Stomach smooth muscle (tissue), 2 donors: ENCODE results near the gene ACTR5.
"Not testable (repeated sequence)": the region's sequence is repeated elsewhere in the genome, so short reads cannot be mapped to it uniquely, and the experiment has no call there.

Experiments used
- H3K27ac ChIP-seq: one replicate; pipeline ENCODE4 v1.7.0; 2013; ENCODE audit warnings: mild to moderate bottlenecking, low read length, inconsistent platforms
- H3K27me3 ChIP-seq, 2 donors: one replicate each; pipeline ENCODE4 v1.7.0; 2013; ENCODE audit warnings: low read length in 2 of 2; ENCODE audit not compliant: insufficient read depth in 2 of 2, control insufficient read depth in 1 of 2
- H3K36me3 ChIP-seq, 2 donors: one replicate each; pipeline ENCODE4 v1.7.0; 2013; ENCODE audit warnings: low read length in 2 of 2; ENCODE audit not compliant: control insufficient read depth in 2 of 2, insufficient read depth in 2 of 2
- H3K4me1 ChIP-seq: one replicate; pipeline ENCODE4 v1.7.0; 2013; ENCODE audit warnings: low read length; ENCODE audit not compliant: control insufficient read depth, insufficient read depth
- H3K4me3 ChIP-seq, 2 donors: one replicate each; pipeline ENCODE4 v1.7.0; 2013; ENCODE audit warnings: low read length in 2 of 2
- H3K9ac ChIP-seq, 2 donors: one replicate each; pipeline ENCODE4 v1.7.0; 2013; ENCODE audit warnings: low read length in 2 of 2, mild to moderate bottlenecking in 1 of 2
- H3K9me3 ChIP-seq, 2 donors: one replicate each; pipeline ENCODE4 v1.7.0; 2013; ENCODE audit warnings: low read length in 2 of 2; ENCODE audit not compliant: control insufficient read depth in 2 of 2
- donor health status: healthy.
- donor health status: Pancreatic carcinoma.

The ACTR5 gene

DNA sequence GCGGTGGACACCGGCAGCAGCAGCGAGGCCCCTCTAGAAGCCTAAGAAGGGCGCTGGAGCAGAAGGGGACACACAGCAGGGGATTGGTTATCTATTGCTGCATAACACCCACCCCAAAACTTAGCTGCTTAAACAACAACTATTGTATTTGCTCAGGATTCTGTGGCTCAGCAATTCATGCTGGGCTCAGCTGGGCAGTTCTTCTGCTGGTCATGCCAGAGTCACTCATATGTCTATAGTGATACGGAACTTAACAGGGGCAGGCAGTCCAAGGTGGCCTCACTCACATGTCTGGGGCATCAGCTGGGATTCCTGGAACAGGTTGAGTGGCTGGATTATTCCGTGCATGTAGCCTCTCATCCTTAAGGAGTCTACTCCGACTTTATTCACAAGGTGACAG is 39.6 kb downstream of the ACTR5 start:
- Histone ChIP-seq H3K27ac (no peak overlapping the region), H3K9ac (no peak overlapping the region), H3K27me3 (peaks cover 0 to 3% of the 10 kb centered on the region in 2 donors), H3K4me3 (no peak overlapping the region), H3K36me3 (no peaks in the 10 kb centered on the region), H3K9me3 (peaks cover 0 to 5% of the 10 kb centered on the region in 2 donors), H3K4me1 (no peaks in the 10 kb centered on the region)

DNA sequence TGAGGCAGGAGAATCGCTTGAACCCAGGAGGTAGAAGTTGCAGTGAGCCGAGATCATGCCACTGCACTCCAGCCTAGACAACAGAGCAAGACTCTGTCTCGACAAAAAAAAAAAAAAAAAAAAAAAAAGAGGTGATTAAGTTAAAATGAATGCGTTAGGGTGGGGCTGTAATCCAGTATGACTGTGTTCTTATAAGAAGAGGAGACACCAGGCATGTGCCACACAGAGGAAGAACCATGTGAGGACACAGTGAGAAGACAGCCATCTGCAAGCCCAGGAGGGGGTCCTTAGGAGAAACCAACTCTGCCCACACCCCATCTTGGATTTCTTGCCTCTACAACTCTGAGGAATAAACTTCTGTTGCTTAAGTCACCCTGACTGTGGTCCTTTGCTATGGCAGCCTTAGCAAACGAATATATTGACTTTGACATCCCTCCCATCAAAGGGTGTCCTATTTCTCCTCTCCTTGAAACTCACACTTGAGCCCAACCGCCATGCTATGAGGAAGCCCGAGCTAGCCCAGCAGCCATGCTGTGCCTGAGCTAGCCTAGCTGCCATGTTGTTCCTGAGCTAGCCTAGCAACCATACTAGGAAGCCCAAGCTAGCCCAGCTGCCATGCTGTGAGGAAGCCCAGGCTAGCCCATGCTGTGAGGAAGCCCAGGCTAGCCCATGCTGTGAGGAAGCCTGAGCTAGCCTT is 41.4 kb downstream of the ACTR5 start:
- H3K9ac ChIP-seq, result no peak overlapping the region
- no peaks in the 10 kb centered on the region for H3K4me1 ChIP-seq
- no peaks in the 10 kb centered on the region for H3K36me3 ChIP-seq
- H3K9me3 ChIP-seq, result peaks cover 0 to 5% of the 10 kb centered on the region in 2 donors
- H3K27me3 ChIP-seq, result peaks cover 0 to 3% of the 10 kb centered on the region in 2 donors
- no peak overlapping the region for H3K27ac ChIP-seq
- H3K4me3 ChIP-seq, result no peak overlapping the region

DNA sequence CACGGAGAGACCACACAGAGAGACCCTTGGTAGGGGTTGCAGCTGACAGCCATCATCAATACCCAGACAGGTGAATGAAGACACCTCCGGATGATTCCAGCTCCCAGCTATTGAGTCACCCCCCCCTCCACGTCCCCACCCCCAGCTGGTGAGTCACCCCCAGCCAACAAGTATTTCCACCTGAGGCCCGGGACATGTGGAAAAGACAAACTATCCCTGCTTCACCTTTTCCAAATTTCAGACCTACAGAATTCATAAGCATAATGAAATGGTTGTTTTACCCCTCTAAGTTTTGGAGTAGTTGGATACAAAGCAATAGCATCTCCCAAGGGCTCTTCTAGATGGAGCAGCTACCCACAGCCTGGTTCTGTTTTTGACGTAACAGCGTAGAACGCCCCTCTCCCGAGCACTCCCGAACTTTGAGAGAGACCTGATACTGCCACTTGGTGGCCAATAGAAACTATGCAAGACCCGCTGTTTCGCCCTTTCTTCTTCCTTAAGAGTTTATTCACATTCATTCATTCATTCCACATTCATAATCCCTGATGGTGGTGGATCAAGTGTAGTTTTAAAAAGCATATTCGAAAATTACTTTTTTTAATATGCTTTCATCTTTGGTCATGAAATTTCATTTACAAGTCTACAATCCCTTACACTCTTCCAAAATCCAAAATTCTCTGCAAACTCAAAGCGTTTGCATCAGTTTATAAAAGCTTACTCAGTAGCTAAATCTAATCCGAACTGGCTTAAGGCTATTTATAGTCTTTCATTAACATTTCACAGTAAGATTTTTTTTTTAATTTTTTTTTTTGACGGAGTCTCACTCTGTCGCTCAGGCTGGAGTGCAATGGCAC is 42.2 kb downstream of the ACTR5 start:
- Histone ChIP-seq H3K36me3 (no peaks in the 10 kb centered on the region), H3K27ac (no peak overlapping the region), H3K9me3 (peaks cover 0 to 5% of the 10 kb centered on the region in 2 donors), H3K27me3 (peaks cover 0 to 3% of the 10 kb centered on the region in 2 donors), H3K9ac (no peak overlapping the region), H3K4me1 (no peaks in the 10 kb centered on the region), H3K4me3 (no peak overlapping the region)

DNA sequence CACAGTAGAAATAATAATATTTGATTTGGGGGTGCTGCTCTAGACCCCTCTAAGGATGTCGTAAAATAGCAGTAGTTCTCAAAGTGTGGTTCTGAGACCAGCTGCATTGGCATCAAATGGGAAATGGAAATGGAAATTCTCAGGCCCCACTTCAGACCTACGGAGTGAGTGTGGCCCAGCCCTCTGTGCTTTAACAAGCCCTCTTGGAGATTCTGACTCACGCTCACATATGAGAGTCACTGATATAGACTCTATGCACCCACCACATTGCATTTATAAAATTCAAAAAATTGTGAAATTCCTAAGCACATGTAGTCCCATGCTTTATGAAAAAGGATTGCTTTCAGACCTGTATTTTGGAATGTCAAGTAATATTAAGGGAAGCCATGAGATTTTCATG is 43.0 kb downstream of the ACTR5 start:
- H3K4me1 ChIP-seq, result no peaks in the 10 kb centered on the region
- H3K36me3 ChIP-seq, result no peaks in the 10 kb centered on the region
- no peak overlapping the region for H3K27ac ChIP-seq
- peaks cover 0 to 3% of the 10 kb centered on the region in 2 donors for H3K27me3 ChIP-seq
- H3K9ac ChIP-seq, result no peak overlapping the region
- H3K9me3 ChIP-seq, result peaks cover 0 to 5% of the 10 kb centered on the region in 2 donors
- H3K4me3 ChIP-seq, result no peak overlapping the region

DNA sequence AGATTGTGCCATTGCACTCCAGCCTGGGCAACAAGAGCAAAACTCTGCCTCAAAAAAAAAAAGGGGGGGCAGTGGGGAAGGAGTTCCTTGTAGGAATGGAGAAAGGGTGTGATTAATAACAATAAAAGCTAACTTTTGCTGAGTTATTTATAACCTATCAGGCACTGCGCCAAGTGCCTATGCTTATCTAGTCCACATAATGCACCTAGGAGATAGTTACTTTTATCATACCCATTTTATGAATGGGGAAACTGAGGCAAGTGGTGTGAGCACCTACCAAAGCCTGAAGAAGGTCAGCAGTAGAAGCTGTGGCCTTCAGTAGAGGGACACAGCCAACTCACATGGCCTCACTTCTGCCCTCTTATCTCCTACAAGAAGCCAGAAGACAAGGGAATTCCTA is 43.7 kb downstream of the ACTR5 start:
- Histone ChIP-seq H3K4me1 (no peaks in the 10 kb centered on the region), H3K9ac (no peak overlapping the region), H3K27ac (no peak overlapping the region), H3K36me3 (no peaks in the 10 kb centered on the region), H3K27me3 (peaks cover 0 to 3% of the 10 kb centered on the region in 2 donors), H3K4me3 (no peak overlapping the region), H3K9me3 (peaks cover 0 to 5% of the 10 kb centered on the region in 2 donors)

- not testable (repeated sequence) for H3K4me3 ChIP-seq, H3K9me3 ChIP-seq, H3K27me3 ChIP-seq, H3K27ac ChIP-seq, H3K36me3 ChIP-seq, H3K4me1 ChIP-seq, H3K9ac ChIP-seq
Observed at GRCh38 chr20:38794057-38794456, 45.8 kb downstream of the ACTR5 start.

DNA sequence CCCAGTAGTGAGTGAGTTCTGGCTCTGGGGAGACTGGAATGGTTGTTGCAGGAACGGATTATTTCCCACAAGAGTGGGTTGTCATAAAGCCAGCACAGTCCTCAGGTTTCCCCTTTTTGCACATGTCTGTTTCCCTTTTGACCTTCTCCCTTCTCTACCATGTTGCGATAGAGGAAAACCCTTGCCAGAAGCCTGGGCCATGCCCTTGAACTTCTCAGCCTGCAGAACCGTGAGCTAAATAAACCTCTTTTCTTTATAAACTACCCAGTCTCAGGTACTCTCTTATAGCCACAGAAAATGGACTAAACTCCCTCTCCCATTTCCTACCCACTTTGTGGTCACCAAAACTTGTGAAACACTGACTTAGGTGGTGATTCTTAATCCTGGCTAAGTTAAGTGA is 50.0 kb downstream of the ACTR5 start:
- Histone ChIP-seq H3K27me3 (no peaks in the 10 kb centered on the region), H3K4me1 (peaks cover 2% of the 10 kb centered on the region), H3K4me3 (no peak overlapping the region), H3K9me3 (no peaks in the 10 kb centered on the region), H3K36me3 (no peaks in the 10 kb centered on the region), H3K9ac (no peak overlapping the region), H3K27ac (no peak overlapping the region)

GRCh38 chr20:38799203-38799602 is 50.9 kb downstream of the ACTR5 start:
- no peaks in the 10 kb centered on the region for H3K27me3 ChIP-seq
- H3K27ac ChIP-seq, result no peak overlapping the region
- no peak overlapping the region for H3K9ac ChIP-seq

GRCh38 chr20:38800882-38801281 is 52.6 kb downstream of the ACTR5 start:
- no peaks in the 10 kb centered on the region for H3K9me3 ChIP-seq
- no peak overlapping the region for H3K9ac ChIP-seq
- H3K36me3 ChIP-seq, result no peaks in the 10 kb centered on the region
- peaks cover 11% of the 10 kb centered on the region for H3K4me1 ChIP-seq
- H3K27ac ChIP-seq, result no peak overlapping the region
- H3K27me3 ChIP-seq, result peaks cover 3 to 6% of the 10 kb centered on the region in 2 donors
- no peak overlapping the region for H3K4me3 ChIP-seq

More at GRCh38 chr20:38799203-38799602, 50.9 kb downstream of the ACTR5 start:
- peaks cover 2% of the 10 kb centered on the region for H3K4me1 ChIP-seq
- no peaks in the 10 kb centered on the region for H3K9me3 ChIP-seq
- H3K4me3 ChIP-seq, result no peak overlapping the region
- H3K36me3 ChIP-seq, result no peaks in the 10 kb centered on the region

GRCh38 chr20:38804221-38804620 is 56.0 kb downstream of the ACTR5 start:
- Histone ChIP-seq H3K9ac (no peak overlapping the region), H3K36me3 (no peaks in the 10 kb centered on the region), H3K4me1 (peaks cover 24% of the 10 kb centered on the region), H3K27ac (no peak overlapping the region), H3K4me3 (no peak overlapping the region), H3K27me3 (peaks cover 26 to 33% of the 10 kb centered on the region in 2 donors), H3K9me3 (no peaks in the 10 kb centered on the region)
